GM23248 (cell line): Measurements from ENCODE around the gene FBXW4. TPM values are rescaled to one million over a fixed set of nuclear protein-coding genes. Genes with fewer than 3 reads are reported as not detected.
"Not testable (repeated sequence)": the region's sequence is repeated elsewhere in the genome, so short reads cannot be mapped to it uniquely, and the experiment has no call there.

Experiments
- DNase-seq: peaks from one replicate; pipeline ENCODE4 v3.0.0-alpha.2; 2015
- H2AFZ ChIP-seq: fragments of 200-600 bp; sonication (generic); 2 replicates; pipeline ENCODE4 v1.6.1; 2016; ENCODE audit warnings: antibody characterized with exemption
- H3F3A ChIP-seq: fragments of 200-600 bp; sonication (generic); 2 replicates; pipeline ENCODE4 v1.6.1; 2016; ENCODE audit warnings: mild to moderate bottlenecking, antibody characterized with exemption, mixed run types; ENCODE audit not compliant: insufficient read depth
- H3K27ac ChIP-seq: fragments of 200-600 bp; sonication (generic); 2 replicates; pipeline ENCODE4 v1.5.1; 2016; ENCODE audit warnings: mild to moderate bottlenecking
- H3K27me3 ChIP-seq: fragments of 200-600 bp; sonication (generic); replicated peaks from 2 replicates; pipeline ENCODE4 v1.6.1; 2016; ENCODE audit warnings: mild to moderate bottlenecking; ENCODE audit not compliant: insufficient read depth
- H3K36me3 ChIP-seq: fragments of 200-600 bp; sonication (generic); 2 replicates; pipeline ENCODE4 v1.6.1; 2016; ENCODE audit warnings: low read depth, mild to moderate bottlenecking
- H3K4me1 ChIP-seq: fragments of 200-600 bp; sonication (generic); 2 replicates; pipeline ENCODE4 v1.6.1; 2016; ENCODE audit warnings: mild to moderate bottlenecking; ENCODE audit not compliant: insufficient read depth
- H3K4me2 ChIP-seq: fragments of 200-600 bp; sonication (generic); one replicate; pipeline ENCODE4 v1.6.1; 2016; ENCODE audit warnings: mild to moderate bottlenecking; ENCODE audit not compliant: unreplicated experiment
- H3K4me3 ChIP-seq: fragments of 200-600 bp; sonication (generic); 2 replicates; pipeline ENCODE4 v1.5.1; 2016; ENCODE audit warnings: mild to moderate bottlenecking
- H3K79me2 ChIP-seq: fragments of 200-600 bp; sonication (generic); 2 replicates; pipeline ENCODE4 v1.6.1; 2016; ENCODE audit warnings: mild to moderate bottlenecking; ENCODE audit not compliant: insufficient read depth
- H3K9ac ChIP-seq: fragments of 200-600 bp; sonication (generic); 2 replicates; pipeline ENCODE4 v1.6.1; 2016; ENCODE audit warnings: mild to moderate bottlenecking
- H3K9me2 ChIP-seq: fragments of 200-600 bp; sonication (generic); 2 replicates; pipeline ENCODE4 v1.6.1; 2016; ENCODE audit warnings: mixed run types, mild to moderate bottlenecking, moderate library complexity; ENCODE audit not compliant: insufficient read depth
- H3K9me3 ChIP-seq: fragments of 200-600 bp; sonication (generic); one replicate; pipeline ENCODE4 v1.6.1; 2017; ENCODE audit warnings: low read depth
- H4K20me1 ChIP-seq: fragments of 200-600 bp; sonication (generic); 2 replicates; pipeline ENCODE4 v1.6.0; 2016; ENCODE audit not compliant: insufficient read depth
- EZH2 ChIP-seq: fragments of 200-600 bp; sonication (generic); IDR thresholded peaks from 2 replicates; pipeline ENCODE4 v1.6.1; 2018; ENCODE audit warnings: antibody characterized with exemption, mild to moderate bottlenecking; ENCODE audit not compliant: insufficient read depth, poor library complexity, severe bottlenecking
- EZH2phosphoT487 ChIP-seq: fragments of 200-600 bp; sonication (generic); IDR thresholded peaks from 2 replicates; pipeline ENCODE4 v1.6.1; 2018; ENCODE audit warnings: antibody characterized with exemption, moderate library complexity, mild to moderate bottlenecking, low read depth; ENCODE audit not compliant: insufficient read depth
- WGBS, 2 experiments: methylation state at CpG; one replicate each; pipeline ENCODE4 v1.1.6; 2015 to 2017; ENCODE audit warnings: low lambda C conversion rate in 2 of 2, low coverage in 1 of 2; ENCODE audit errors: missing lambda C conversion rate in 2 of 2; 5-methylcytosine and 5-hydroxymethylcytosine counted together
- in situ Hi-C: fragments of 300-500 bp; cut with MboI; formaldehyde crosslinking; loops from 2 replicates; pipeline ENCODE4 v1.15.0; 2020
- polyA plus RNA-seq: library from polyadenylated mRNA; unstranded; fragments of >200 nt; fragmentation: Nextera tagmentation; extraction: Ambion mirVana; gene quantifications from 2 replicates; pipeline ENCODE4 v1.2.1, GENCODE V29; 2016
- total RNA-seq: library from RNA; depleted of rRNA; stranded (reverse); fragments of >200 nt; shearing (Covaris generic); gene quantifications from 2 replicates; pipeline ENCODE4 v1.2.3, GENCODE V29; 2014

FBXW4 gene
- total and polyA plus RNA-seq, 2 experiments from 2014 or later = 4.6 to 18.7 TPM

DNA sequence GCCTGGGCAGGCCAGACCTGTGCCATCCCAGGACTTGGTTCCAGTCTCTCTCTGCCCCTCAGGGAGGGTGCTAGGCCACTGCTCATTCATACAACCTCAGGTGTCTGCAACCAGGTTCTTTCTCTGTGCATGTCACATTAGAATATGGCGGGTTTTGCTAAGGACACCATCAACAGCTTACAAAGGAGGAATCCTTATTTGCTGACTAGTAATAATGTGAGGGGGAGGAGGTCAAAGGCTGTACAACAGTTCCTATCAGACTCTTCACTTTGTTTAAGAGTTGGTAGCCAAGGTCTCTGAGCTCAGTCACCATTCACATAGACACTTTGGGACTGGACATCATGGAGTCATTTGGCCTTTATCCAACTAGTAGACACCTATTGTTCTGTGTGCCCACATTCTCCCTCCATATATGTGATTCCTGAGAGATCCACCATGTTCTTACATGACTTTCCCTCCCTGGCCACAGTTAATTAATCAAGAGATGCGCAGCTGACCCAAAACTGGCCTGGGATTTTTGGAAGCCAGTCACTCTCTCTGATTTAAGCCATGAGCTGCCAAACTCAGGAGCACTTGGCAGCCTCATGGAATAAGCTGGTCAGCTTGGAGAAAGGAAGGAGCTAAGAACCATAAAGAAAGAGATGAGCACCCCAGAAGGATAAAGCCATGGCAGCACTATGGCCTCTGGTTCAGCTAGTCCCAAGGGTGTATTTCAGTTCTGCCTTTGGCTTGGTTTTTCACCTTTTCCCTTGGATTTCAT is 55.6 kb downstream of the FBXW4 start:
- Histone ChIP-seq H3K79me2 (no peaks in the 10 kb centered on the region), H3K4me1 (no peaks in the 10 kb centered on the region), H3K9ac (no peak overlapping the region), H2AFZ (no peak overlapping the region), H3F3A (no peaks in the 10 kb centered on the region), H3K9me2 (no peaks in the 10 kb centered on the region), H3K9me3 (no peaks in the 10 kb centered on the region), H3K27me3 (no peaks in the 10 kb centered on the region), H3K27ac (no peak overlapping the region), H3K36me3 (no peaks in the 10 kb centered on the region), H3K4me3 (no peak overlapping the region), H3K4me2 (no peak overlapping the region), H4K20me1 (no peaks in the 10 kb centered on the region)
- no peak for DNase-seq
- in situ Hi-C loops = no loop called here
- TF ChIP-seq EZH2 (no peak), EZH2phosphoT487 (no peak)
- WGBS, 2 experiments = 89 to 93% methylated on average over 2 of the region's 2 CpGs

DNA sequence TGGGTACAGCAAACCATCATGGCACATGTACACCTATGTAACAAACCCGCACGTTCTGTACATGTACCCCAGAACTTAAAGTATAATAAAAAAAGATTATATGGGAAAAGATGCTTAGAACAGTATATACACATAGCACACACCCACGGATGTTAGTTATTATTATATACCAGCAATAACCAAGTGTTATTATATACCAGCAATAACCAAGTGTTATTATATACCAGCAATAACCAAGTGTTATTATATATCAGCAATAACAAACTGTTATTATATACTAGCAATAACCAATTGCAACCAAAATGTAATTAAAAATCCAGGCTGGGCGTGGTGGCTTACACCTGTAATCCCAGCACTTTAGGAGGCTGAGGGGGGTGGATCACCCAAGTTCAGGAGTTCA is 61.5 kb downstream of the FBXW4 start:
- H3K9me2 ChIP-seq, H4K20me1 ChIP-seq, H3K9me3 ChIP-seq, H3K4me3 ChIP-seq, H3K9ac ChIP-seq, H3K79me2 ChIP-seq, H3K36me3 ChIP-seq, H3K4me1 ChIP-seq, H3K27ac ChIP-seq, H2AFZ ChIP-seq, H3K27me3 ChIP-seq, H3K4me2 ChIP-seq, DNase-seq, in situ Hi-C loops, H3F3A ChIP-seq: not testable (repeated sequence)
- WGBS, 2 experiments = 76 to 84% methylated on average over 4 of the region's 4 CpGs

DNA sequence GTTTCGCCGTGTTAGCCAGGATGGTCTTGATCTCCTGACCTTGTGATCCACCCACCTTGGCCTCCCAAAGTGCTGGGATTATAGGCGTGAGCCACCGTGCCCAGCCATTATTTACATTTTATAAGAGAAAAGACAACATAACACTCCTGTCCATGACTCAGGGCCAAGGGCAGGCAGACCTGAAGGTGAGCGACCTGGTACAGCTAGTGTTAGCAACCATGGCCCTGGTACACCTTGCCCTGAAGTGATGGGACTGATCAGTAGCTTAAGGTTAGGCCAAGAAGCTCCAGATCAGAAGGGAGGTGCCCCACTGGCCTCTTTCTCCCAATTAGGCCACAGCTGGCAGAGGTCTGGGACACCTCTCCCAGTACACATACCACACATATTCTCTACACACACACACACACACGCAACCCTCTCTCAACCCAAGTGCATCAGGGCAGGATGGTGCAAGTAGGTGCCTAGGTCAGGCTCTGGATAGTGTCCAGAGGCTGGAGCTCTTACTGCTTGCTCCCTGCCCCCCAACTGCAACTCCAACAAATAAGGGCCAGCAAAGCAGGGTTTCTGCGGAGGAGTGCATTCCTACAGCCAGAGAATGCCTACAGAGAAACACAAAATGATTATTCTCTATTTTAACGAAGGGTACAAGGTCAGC is 63.0 kb downstream of the FBXW4 start:
- DNase-seq = no peak
- no peak overlapping the region for H2AFZ ChIP-seq
- H3K9me2 ChIP-seq = no peaks in the 10 kb centered on the region
- H3F3A ChIP-seq = no peaks in the 10 kb centered on the region
- no peak for TF ChIP-seq EZH2
- TF ChIP-seq EZH2phosphoT487 = no peak
- H3K9me3 ChIP-seq = no peaks in the 10 kb centered on the region
- H3K4me2 ChIP-seq = no peak overlapping the region
- no peaks in the 10 kb centered on the region for H3K27me3 ChIP-seq
- H3K9ac ChIP-seq = no peak overlapping the region
- H3K27ac ChIP-seq = no peak overlapping the region
- 94 to 99% methylated on average over 8 of the region's 8 CpGs for WGBS, 2 experiments
- in situ Hi-C loops = no loop called here
- no peaks in the 10 kb centered on the region for H3K79me2 ChIP-seq
- no peaks in the 10 kb centered on the region for H4K20me1 ChIP-seq
- H3K4me1 ChIP-seq = no peaks in the 10 kb centered on the region
- H3K4me3 ChIP-seq = no peak overlapping the region
- no peaks in the 10 kb centered on the region for H3K36me3 ChIP-seq

DNA sequence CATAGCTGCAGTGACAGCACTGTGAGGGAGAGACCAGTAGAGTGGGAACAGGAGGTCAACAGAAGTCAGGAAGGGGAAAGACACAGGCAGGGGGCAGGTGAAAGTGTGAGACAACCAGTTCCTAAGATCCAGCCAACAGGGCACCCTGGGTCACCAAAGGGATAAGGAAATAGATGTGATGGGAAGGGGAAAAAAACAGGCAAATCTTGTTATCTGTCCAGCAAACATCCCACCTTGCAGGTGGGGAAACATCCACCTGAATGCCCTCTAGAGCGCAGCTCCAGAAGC is 64.4 kb downstream of the FBXW4 start:
- TF ChIP-seq EZH2 = no peak
- no peak for TF ChIP-seq EZH2phosphoT487
- Histone ChIP-seq H3K4me3 (no peak overlapping the region), H3K27ac (no peak overlapping the region), H3F3A (no peaks in the 10 kb centered on the region), H2AFZ (no peak overlapping the region), H3K9me2 (no peaks in the 10 kb centered on the region), H3K9ac (no peak overlapping the region), H4K20me1 (no peaks in the 10 kb centered on the region), H3K36me3 (no peaks in the 10 kb centered on the region), H3K4me2 (no peak overlapping the region), H3K9me3 (no peaks in the 10 kb centered on the region), H3K27me3 (no peaks in the 10 kb centered on the region), H3K4me1 (no peaks in the 10 kb centered on the region), H3K79me2 (no peaks in the 10 kb centered on the region)
- in situ Hi-C loops = no loop called here
- no peak for DNase-seq
- WGBS, 2 experiments = 95 to 100% methylated on average over 1 of the region's 1 CpG
